ENCODE results near the gene FERMT3.

FERMT3 gene

GRCh38 chr11:64186492-64187165, 19.9 kb upstream of the FERMT3 start:
- peak; percentile 59 for DNase-seq

- DNase-seq, result no peak
These were observed 14.1 kb upstream of the FERMT3 start for GRCh38 chr11:64192434-64192833.

GRCh38 chr11:64196626-64197025, 9.9 kb upstream of the FERMT3 start:
- no peak for DNase-seq

- no peak for DNase-seq
These were observed 8.0 kb upstream of the FERMT3 start for GRCh38 chr11:64198511-64198910.

- DNase-seq, result no peak
These were observed 5.0 kb upstream of the FERMT3 start for GRCh38 chr11:64201543-64201942.

GRCh38 chr11:64202992-64203391, 3.5 kb upstream of the FERMT3 start:
- no peak for DNase-seq

- no peak for DNase-seq
These were observed 3.0 kb upstream of the FERMT3 start for GRCh38 chr11:64203421-64204079.

- DNase-seq, result no peak
These were observed 2.5 kb upstream of the FERMT3 start for GRCh38 chr11:64204080-64204440.

- peak; percentile 84 for DNase-seq
These were observed 2.0 kb upstream of the FERMT3 start for GRCh38 chr11:64204464-64204989.

GRCh38 chr11:64207256-64208085, 950 bp downstream of the FERMT3 start:
- peak; percentile 90 for DNase-seq

GRCh38 chr11:64208086-64208795, 1.7 kb downstream of the FERMT3 start:
- DNase-seq, result no peak

- no peak for DNase-seq
These were observed 2.5 kb downstream of the FERMT3 start for GRCh38 chr11:64208796-64209562.

- no peak for DNase-seq
These were observed 3.0 kb downstream of the FERMT3 start for GRCh38 chr11:64209563-64209843.

GRCh38 chr11:64210301-64211020, 3.9 kb downstream of the FERMT3 start:
- no peak for DNase-seq

GRCh38 chr11:64211181-64211872, 4.8 kb downstream of the FERMT3 start:
- DNase-seq, result no peak

GRCh38 chr11:64216879-64217278, 10.4 kb downstream of the FERMT3 start:
- DNase-seq, result no peak

GRCh38 chr11:64218628-64219353, 12.3 kb downstream of the FERMT3 start:
- DNase-seq, result no peak

- no peak for DNase-seq
These were observed 12.8 kb downstream of the FERMT3 start for GRCh38 chr11:64219354-64219684.

- DNase-seq, result no peak
These were observed 13.2 kb downstream of the FERMT3 start for GRCh38 chr11:64219755-64220154.

GRCh38 chr11:64220271-64220670, 13.8 kb downstream of the FERMT3 start:
- no peak for DNase-seq

GRCh38 chr11:64220798-64221197, 14.3 kb downstream of the FERMT3 start:
- no peak for DNase-seq

Data from activated CD4-positive, alpha-beta T cell treated with anti-CD3 and anti-CD28 coated beads for 48 hours (primary cell).